Hematopoietic multipotent progenitor cell treated with erythropoietin and hydrocortisone succinate and interleukin-3 and kit ligand, for 4 days (in vitro differentiated cells): Measurements from ENCODE around the gene GNAI2.
A peak's percentile ranks its signal among the peaks of the same experiment; 100 is the strongest.
"Not testable (repeated sequence)": the region's sequence is repeated elsewhere in the genome, so short reads cannot be mapped to it uniquely, and the experiment has no call there.

Experiments used
- DNase-seq: peaks from one replicate; pipeline ENCODE4 v3.0.0-alpha.2; 2015

GNAI2 gene

DNA sequence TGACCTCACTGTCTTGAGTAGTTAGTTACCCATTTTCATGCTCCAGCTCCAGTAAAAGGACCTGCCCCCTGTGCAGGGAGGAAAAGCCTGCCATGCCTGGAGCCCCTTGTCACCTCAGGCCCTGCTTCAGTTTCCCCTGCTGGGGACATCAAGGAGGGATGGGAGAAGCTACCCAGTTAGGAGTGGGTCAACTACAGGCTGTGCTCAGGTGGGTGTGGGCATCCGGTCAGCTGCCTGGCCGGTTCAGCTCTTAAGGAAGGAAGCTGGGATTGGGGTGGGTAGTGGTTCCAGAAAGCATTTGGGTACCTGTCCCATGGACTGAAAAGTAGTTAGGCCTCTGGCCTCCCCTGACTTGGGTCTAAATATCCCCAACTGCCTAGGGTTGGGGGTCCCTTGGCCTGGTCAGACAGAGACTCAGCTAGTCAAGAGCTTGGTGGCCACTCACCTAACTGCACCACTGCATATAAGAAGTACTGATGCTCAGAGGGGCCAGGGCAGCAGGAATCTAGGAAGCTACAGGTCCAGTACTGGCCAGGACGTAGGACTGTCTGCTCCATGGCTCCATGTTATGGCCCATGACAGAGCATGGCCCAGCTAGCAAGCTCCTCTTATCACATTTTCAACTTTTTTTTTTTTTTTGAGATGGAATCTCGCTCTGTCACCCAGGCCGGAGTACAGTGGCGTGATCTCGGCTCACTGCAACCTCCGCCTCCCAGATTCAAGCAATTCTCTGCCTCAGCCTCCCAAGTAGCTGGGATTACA, 43.4 kb downstream of the GNAI2 start:
- no peak for DNase-seq

DNA sequence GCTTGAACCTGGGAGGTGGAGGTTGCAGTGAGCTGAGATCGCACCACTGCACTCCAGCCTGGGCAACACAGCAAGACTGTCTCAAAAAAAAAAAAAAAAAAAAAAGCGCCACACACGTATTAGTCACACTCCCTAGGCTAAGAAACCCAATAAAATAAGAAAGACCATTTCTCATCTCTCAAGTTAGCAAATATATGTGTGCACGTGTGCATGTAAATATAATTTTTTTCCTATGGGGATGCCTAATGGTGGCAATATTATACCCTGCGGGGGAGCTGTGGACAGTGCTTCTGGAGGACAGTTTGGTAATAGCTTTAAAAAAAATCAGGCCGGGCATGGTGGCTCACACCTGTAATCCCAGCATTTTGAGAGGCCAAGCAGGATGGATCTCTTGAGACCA, 48.1 kb downstream of the GNAI2 start:
- not testable (repeated sequence) for DNase-seq

DNA sequence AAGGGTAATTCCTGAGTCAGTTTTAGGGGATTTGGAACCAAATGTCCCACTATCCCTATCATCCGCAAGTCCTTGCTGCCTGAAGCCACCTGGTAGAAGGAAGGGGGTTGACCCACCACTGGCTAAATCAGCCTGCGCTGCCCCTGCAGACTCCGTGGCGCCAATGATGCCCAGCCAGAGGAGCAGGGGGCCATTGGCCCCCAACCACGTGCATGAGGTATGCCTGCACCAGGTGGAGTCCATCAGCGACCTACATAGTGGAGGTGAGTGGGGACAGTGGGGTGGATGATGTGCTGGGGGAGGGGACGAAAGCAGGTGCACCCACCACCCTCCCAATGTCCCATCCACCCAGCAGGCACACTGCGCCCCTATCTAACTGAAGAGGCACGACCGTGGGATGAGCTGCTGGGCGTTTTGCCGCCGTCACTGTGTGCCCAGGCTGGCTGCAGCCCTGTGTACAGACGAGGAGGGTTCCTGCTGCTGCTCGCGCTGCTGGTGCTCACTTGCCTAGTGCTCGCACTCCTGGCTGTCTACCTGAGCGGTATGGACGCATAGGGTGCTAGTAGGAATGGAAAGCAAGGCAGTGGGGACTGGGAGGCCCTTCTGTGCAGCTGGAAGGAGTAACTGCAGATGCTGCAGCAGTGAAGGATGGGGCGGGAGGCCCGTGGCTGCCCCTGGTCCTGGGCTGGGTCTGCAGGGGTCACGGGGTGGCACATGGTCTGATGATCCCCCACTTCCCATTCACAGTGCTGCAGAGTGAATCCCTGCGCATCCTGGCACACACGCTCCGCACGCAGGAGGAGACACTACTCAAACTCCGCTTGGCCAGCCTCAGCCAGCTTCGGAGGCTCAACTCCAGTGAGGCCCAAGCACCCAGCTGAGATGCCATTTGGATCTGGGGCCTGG, 50.6 kb downstream of the GNAI2 start:
- DNase-seq: no peak

DNA sequence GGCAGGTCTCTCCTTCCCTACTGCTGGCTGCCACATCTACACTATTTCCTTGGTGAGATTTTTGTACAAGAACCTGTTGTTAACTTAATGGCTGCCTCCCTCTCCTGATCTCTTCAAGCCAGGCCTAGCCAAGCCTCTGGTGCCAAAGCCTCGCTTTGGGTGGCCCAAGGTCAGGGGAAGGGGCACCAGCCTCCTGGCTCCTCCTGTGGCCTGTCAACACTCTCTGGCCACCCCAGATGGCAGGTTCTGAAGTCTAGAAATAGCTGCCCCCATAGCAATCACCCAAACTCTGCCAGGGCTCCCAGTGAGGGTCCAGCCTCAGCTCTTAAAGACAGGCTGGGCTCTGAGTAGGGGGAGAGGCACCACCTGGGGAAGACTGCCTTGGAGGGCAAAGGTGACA, 51.3 kb downstream of the GNAI2 start:
- no peak for DNase-seq

DNA sequence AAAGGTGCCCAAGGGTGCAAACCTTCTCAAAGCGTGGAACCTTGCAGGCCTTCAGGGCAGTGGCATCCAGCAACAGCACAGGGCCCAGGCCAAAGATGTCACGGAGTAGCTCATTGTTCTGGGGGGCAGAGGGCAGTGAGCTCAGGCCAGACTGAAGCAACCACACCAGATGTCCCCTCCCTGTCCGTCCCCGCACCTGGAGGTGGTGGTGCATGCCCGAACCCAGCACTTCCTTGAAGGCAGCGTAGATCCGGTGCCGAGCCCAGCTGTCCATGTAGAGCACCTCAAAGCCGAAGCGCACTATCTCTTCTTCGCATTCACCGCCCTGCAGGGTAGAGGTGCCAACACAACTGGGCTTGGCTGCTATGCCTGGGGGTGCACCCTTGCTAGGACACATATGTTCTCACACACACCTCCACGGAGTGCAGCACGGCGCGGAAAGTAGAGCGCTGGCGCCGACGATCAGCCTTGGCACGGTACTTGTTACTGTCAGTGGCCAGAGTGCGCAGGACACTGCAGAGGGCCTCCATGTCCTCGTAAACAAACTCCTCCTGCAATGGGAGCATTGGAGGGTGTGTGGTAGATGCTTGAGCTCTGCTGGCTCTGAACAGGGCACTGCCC, 52.5 kb downstream of the GNAI2 start:
- DNase-seq: no peak

DNA sequence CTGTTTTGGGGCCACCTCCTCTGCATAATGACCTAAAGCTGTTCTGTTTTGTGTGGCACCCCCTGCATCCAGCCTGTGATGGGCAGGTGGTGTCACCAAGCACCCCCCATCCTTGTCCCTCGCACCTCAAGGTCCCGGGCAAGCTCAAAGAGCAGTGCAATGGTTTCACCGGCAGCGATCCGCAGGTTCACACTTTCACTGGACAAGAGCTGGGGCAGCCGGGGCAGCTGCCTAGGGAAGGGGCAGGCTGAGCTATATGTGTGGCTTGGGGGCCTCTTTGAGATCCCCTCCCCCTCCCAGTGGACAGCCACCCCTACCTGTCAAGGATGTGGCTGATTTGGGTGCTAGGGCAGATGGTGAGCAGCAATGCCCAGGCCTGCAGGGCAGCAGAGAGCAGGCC, 53.1 kb downstream of the GNAI2 start:
- DNase-seq: no peak

DNA sequence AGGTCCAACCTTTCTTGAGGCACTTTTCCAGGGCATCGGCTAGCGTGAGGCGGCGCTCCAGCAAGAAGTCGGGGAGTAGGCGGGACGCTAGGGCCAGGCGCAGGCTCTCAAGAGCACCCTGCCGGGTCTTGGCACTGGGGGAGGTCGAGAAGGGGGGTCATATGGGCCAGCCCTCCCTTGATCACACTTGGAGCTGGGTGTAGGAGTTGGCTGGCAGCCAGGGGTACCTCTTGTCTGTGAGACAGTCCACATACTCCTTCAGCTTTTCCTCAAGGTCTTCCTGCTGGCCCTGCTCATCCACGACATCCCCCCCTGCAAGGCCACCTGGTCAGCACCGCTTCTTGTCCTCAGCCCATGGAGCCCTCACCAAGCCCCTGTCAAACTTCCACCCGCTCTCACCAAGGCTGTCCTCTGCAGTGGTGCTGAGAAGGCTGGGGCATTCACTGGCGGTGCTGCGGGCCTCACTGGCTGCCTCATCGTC, 54.2 kb downstream of the GNAI2 start:
- DNase-seq: no peak

DNA sequence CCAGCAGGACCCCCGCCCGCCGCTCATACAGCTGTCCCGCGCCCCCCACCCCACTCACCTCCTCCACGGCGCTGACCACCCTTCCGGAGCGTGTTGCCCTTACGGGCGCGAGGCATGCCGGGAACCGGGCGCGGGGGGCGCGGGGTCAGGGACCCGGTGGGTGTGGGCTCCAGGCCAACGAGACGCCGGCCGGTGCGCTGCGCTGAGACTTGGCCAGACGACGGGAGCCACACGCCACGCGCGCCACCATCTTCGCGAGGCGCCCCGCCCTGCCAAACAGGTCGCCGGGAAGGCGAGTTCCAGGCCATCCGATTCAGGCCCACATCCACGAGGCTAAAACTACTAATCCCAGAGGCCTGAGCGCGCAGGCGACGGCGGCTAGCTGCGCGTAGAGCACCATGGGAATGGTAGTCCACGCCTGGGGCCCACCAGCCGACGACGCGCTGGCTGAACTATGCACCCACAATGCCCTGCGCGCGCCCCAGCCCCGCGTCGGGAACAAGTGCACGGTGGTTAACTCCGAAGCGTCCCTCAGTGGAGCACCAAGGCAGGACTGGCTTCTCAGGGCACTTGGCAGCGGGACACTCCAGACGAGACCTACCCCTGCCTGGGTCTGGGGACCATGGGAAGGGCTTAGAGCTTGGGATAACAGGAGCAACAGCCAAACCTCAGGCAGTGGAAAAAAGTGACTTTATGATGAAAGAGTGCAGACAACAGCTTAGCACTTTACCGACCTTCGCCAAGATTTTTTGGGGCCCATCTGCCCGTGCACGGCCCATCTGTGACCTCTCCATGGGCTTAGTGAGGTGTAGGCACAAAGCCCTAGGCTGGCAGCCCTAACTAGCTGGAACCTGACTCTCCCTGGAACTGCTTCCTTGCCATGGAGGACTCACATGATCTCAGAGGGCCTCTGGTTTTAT, 56.4 kb downstream of the GNAI2 start, which contains the start of gene IFRD2:
Gene IFRD2 (minus strand): TSS at position 271 of the 920 bp plus-strand sequence. CDS start 155 bp downstream, at position 116.
- peak; percentile 99 for DNase-seq

DNA sequence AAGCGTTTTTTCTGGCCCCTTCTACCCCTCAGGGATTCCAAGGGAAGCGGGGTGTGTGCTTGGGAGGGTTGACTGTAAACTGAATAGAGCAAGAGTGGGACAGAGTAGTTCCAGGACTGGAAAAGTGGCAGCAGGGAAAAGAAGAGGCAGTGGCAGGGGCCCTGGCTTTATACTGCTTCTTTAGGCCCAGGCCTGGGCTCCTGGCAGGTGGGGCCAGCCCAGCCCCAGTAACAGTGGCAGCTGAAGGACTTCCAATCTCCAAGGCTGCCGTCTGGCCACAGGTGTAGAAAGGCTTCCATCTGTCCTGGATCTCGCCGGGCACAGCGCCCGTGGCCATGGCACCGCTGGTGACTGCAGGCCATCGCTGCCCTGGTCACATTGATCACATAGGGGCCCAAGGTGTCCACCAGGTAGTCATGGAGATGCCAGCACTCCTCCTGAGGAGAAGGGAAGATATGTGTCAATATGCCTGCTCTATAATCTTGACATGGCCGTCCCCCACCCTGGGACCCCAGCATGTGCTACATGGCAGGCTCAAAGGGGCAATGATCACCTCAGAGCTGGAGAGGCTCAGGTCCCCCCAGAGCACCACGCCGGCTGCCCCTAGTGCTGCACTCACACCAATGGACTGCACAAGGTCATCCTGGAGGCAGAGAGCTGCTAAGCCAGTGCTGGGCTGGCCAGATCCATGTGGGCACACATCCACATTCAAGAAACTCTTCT, 57.2 kb downstream of the GNAI2 start:
- no peak for DNase-seq

DNA sequence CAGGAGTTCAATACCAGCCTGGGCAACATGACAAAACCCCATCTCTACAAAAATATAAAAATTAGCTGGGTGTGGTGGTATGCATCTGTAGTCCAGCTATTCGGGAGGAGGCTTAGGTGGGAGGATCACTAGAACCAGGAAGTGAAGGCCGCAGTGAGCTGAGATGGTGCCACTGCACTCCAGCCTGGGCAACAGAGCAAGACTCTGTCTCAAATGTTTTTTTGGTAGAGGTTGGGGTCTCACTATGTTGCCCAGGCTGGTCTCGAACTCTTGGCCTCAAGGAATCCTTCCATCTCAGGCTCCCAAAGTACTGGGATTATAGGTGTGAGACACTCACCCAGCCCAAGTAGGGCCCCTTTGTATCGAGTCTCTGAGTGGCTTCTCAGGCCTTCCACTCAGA, 58.1 kb downstream of the GNAI2 start:
- DNase-seq: no peak

DNA sequence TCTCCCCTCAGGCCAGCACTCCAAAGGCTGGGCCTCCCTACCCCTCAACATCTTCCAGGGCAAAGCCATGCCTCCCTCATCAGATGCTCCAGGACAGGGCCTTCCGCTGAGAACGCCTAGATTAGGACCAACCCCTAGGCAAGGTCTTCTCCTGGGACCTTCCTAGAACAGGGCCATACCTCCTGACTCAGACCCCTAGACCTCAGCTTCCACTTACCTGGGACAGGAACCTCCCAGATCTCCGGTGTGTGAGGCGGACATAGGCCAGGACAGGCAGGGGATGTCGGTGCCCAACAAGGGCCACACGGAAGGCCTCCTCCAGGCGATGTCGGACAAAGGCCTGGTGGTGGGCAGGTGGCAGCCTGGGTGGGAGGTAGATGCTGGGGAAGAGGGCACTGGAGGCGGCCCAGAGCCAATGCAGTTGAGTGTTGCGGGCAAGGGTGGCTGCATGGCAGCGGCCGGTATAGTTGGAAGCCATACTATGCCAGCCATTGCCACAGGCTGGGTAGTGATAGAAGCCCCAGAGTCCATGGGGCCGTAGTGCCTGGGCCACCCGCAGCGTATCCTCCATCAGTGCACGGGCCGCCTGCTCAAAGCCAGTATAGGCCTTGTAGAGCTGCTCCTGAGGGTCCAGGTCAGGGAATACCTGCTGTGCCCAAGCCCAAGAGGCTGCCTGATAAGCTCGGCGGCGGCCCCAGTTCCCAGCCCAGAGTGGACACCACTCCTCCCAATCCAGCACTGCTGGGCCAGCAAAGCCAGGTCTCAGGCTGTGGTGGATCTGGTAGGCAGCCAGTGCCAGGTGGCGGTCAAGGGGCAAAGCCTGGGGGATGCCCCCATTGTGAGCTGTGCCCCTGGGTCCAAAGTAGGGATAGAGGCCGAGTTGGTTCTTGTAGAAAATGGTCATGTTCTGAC, 58.7 kb downstream of the GNAI2 start:
- DNase-seq: no peak

DNA sequence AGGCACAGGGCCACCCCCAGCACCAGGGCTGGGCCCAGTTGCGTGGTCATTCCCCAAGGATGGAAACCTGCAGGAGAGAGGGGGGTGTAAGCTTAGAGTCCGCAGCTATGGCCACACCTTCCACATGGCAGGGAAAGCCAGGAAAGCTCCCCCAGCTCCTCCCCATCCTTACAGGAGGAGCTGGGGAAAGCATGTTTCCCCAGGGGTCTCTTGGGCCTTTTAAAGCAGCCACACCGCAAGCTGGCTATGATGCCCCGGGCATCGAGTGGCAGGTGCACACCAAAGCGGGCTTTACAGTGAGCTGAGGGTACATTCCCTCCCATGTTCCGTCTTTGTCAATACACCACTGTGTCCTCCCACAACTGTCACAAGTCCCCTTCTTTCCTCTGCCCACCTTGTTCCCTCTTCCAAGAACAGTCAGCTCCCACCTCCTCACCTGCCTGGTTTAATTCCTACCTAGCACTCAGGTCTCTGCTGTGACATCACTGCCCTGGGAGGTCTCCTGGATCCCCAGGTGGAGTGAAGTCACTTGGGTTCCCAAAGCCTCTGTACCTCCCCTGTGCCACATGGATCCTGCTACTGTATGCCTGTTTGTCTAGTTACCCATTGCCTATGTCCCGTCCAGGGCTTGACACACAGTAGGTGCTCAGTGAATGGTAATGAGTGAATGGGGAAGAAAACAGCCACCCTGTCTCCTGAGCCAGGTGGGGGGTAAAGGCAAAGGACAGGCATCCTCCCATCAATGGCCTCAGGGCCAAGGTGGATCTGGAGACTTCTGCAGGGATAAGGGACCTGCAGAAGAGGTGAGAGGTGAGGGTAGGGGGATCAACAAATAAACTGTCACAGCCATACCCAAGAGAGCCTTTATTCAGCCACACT, 59.8 kb downstream of the GNAI2 start:
- no peak for DNase-seq

DNA sequence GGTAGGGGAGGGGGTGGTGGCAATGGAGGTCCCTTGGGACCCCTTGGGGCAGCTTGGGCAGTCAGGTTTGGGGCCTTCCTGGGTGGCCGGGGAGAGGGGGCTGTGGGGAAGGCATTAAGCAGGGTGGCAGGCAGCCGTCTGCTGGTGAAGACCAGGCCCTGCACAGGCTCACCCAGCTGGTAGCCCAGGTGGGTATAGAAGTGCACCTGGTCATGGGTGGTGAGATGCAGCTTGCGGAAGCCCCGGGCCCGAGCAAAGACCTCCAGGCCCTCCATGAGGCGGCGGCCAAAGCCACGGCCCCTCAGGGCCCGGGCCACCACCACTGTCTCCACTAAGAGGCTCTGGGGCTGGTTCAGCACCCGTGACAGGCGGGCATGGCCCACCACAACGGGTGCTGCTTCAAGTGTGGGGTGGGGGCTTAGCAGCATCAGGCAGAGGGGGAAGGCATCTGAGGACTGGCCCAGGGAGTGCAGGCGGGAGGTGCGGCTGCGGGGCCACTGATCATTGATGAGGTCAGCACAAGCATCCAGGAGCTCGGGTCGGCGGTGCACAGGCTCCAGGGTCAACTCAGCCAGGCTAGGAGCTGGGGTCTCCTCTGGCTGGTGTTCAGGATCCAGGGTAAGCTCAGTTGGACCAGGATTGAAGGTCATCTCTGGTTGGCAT, 60.8 kb downstream of the GNAI2 start:
- no peak for DNase-seq

DNA sequence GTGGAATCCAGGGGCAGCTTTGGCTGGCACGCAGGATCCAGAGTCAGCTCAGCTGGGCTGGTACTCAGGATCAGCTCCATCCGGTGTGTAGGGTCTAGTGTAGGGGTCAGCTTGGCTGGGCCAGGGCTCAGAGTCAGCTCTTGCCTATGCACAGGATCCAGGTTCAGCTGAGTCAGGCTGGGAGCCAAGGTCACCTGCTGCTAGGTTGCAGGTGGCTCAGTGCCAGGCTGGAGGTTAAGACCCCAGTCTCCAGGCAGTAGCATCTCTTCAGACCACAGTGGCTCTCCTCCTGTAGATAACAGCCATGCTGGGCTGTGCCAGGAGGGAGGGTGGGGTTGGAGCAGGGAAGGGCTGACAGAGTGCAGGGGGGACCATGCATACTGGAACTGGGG, 61.4 kb downstream of the GNAI2 start:
- peak; percentile 56 for DNase-seq

DNA sequence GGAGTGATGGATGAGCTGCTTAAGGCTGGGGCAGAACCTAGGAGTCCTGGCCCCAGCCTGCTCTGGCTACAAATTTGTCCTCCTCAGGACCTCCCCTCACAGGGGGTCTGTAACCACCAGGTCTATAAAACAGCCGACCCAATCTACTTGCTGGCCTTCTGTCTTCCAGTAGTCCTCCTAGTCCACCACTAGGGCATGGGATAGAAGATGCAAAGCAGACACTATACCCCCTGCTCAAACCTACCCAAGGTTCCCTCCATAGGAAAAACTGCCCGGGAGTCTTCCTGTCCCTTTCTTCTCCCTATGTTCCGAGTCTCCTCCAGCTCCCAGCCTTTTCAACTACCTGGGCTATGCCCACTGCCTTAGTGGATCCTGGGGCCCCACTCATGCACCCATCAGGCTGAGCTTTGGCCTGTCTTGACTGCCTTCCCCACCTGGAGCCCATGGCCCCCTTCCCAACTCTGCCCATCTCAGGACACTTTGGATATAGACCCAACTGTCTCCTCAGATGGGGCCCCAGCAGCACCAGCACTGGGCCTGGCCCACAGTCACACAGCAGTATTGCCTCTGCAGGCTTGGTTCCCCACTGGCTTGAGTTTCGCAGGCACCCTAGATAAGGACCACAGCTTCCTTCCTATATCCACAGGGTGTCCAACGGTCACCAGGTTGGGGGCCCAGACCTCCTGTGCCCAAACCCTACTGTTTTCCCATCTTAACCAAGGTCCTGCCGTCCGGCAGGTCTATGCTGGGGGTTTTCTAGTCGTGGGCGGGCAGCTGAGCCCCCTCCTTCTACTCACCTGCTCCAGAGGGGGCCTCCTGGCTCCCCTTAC, 62.1 kb downstream of the GNAI2 start:
- DNase-seq: peak; percentile 83

DNA sequence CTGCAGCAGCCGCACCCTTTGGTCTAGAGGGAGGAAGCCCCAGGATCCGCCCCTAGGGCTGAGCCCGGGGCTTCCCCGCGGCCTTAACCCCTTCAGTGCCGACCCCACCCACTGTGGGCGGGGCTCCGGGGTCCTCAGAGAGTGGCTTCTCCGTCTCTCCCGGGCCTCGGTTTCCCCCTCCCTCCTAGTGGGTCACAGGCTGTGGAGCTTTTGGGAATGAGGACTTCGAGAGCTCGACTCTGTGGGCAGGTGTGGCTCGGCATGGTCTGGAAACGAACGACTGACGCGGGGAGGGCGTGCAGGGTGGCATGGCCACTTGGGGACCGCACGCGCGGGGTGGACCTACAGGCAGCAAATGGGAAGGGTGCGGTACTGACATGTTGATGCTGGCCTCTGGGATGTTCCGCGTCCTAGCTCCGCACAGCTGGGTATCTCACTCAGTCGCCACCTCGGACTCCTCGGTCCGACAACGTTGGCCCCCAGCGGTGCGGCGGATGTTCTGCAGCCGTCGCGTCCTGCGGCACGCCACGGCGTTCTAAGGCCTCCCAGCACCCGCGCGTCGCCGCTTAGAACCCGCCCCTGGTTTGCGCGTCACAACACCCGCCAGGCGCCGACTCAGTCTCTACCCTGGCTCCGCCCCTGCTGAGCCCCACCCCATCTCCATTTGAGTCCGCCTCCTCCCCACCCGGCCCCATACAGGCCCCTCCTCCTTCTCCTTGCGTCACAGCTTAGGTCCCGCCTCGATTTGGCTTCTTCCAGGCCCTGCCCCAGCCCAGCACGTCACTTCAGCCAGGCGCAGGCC, 63.0 kb downstream of the GNAI2 start, which contains the start of the genes HYAL3 and NAA80:
Gene HYAL3 (minus strand): TSS at position 570 of the 802 bp plus-strand sequence. CDS start 3,803 bp downstream, outside the sequence.
Gene NAA80 (minus strand): TSS at position 570 of the 802 bp plus-strand sequence. CDS start 1,942 bp downstream, outside the sequence.
- peak; percentile 100 for DNase-seq

DNA sequence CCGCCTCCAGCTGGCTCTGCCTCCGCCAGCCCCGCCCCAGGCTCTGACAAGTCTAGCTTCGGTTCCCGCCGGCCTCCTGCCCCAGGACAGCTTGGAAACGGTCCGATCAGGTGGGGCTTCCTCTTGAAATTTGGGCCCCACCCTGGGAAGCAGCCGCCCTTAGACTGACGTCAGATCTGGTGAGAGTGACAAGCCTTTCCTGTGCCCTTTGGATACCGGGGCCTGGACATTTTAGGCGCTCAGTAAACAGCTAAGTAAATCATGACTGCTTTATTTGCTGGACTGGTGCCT, 63.6 kb downstream of the GNAI2 start:
- DNase-seq: no peak
